GM13977 (cell line): Measurements from ENCODE around the gene PLEKHH3.

Source experiments
- DNase-seq: peaks from one replicate; pipeline ENCODE4 v3.0.0; 2012; ENCODE audit warnings: low spot score
- in situ Hi-C: fragments of 300-500 bp; cut with MboI; formaldehyde crosslinking; loops from one replicate; pipeline ENCODE4 v1.12.0; 2022; ENCODE audit warnings: low sequenced_read_pairs, low pct_unique_long_range_greater_than_20kb, mixed read lengths, inconsistent platforms; ENCODE audit not compliant: unreplicated experiment
- TF ChIP-seq, protein P1 (sequence below): IDR thresholded peaks from 2 replicates; pipeline ENCODE4 v1.5.1; 2012; ENCODE audit warnings: mild to moderate bottlenecking, control low read depth; ENCODE audit not compliant: insufficient read depth; ENCODE audit errors: extremely low read depth, missing control alignments

Gene PLEKHH3

DNA sequence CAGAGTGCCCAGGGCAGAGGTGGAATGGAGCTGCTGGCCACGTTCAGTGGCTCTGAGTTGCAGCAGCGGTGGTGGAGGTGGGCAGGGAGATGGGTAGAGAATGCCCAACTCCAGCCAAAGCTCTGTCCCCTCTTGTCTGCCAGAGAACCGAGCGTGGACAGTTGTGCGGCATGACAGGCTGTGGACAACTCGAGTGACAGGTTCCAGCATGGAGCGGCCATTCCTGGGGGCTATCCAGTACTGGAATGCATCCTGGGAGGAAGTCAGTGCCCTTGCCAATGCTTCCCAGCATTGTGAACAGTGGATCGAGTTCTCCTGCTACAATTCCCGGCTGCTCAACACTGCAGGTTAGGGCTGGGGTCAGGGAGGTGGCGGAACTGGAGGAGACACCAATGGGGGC lies 13.8 kb upstream of the PLEKHH3 start:
- in situ Hi-C loops = no loop called here
- TF ChIP-seq, protein P1, sequence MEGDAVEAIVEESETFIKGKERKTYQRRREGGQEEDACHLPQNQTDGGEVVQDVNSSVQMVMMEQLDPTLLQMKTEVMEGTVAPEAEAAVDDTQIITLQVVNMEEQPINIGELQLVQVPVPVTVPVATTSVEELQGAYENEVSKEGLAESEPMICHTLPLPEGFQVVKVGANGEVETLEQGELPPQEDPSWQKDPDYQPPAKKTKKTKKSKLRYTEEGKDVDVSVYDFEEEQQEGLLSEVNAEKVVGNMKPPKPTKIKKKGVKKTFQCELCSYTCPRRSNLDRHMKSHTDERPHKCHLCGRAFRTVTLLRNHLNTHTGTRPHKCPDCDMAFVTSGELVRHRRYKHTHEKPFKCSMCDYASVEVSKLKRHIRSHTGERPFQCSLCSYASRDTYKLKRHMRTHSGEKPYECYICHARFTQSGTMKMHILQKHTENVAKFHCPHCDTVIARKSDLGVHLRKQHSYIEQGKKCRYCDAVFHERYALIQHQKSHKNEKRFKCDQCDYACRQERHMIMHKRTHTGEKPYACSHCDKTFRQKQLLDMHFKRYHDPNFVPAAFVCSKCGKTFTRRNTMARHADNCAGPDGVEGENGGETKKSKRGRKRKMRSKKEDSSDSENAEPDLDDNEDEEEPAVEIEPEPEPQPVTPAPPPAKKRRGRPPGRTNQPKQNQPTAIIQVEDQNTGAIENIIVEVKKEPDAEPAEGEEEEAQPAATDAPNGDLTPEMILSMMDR = no peak
- DNase-seq = no peak

GRCh38 chr17:42687707-42688320 lies 11.0 kb upstream of the PLEKHH3 start:
- in situ Hi-C loops = loop anchor here (10.0 kb wide), 1 partner anchor 113 kb away; the partner anchor contains the start of gene PSMC3IP

DNA sequence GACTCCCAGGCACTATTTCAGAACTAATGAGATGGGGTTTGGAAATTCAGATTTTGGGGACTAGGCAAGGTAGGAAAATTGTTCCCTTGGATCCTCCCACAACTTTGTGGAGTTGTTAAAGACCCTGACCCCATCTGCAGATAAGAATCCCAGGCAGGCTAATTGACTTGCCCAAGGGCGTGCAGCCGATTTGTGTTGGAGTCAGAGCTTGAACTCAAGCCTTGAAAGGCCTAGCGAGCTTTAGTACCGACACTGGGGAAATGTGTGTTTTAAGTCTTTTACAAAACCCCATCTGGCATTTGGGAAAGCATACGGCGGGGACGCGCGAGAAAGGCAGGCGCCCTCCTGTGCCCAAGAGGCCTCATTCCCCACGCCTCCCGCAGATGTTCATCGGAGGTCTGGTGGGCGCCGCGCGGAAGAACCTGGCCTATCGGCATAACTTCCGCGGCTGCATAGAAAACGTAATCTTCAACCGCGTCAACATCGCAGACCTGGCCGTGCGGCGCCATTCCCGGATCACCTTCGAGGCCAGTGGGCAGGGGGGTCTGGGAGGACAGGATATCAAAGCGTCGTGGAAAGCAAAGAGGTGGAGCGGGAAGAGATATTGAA lies 9.8 kb upstream of the PLEKHH3 start:
- DNase-seq = no peak
- TF ChIP-seq, protein P1 = no peak
- in situ Hi-C loops = loop anchor here (10.0 kb wide), 1 partner anchor 112 kb away; the partner anchor contains the start of gene PSMC3IP

More at GRCh38 chr17:42687707-42688320, 11.0 kb upstream of the PLEKHH3 start:
- DNase-seq = no peak
- TF ChIP-seq, protein P1 = no peak

- in situ Hi-C loops = loop anchor here (10.0 kb wide), 1 partner anchor 111 kb away; the partner anchor contains the start of gene PSMC3IP
- TF ChIP-seq, protein P1 = no peak
- DNase-seq = no peak
Measured at GRCh38 chr17:42685831-42686230, 9.0 kb upstream of the PLEKHH3 start.

GRCh38 chr17:42684929-42685556 lies 8.2 kb upstream of the PLEKHH3 start:
- in situ Hi-C loops = loop anchor here (10.0 kb wide), 1 partner anchor 110 kb away; the partner anchor contains the start of gene PSMC3IP
- TF ChIP-seq, protein P1 = no peak
- no peak for DNase-seq

DNA sequence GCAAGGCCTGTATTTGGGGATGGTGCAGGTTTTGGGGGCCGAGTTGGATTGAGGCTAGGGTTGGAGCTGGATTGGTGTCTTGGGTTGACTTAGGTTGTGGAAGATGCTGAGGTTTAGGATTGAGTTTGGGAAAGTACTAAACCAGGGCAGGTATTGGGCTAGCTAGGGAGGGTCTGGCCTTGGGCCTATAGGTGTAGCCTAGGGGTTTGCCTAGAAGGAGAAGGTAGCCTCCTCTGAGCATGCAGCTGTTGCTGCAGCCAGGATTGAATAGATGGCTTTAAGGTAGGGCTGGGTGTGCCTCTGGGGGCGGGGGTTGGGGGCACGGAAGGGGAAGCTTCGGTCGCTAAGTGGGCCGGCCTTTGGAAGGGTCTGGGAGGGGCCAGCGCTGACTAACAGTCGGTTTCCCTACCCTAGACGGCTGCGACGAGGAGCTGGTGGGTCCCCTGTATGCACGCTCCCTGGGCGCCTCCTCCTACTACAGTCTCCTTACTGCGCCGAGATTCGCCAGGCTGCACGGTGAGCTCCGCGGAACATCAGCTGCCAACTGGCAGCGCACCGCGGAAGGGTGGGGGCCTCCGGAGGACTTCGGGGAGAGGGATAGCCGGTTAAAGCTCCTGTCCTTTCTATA lies 6.7 kb upstream of the PLEKHH3 start:
- TF ChIP-seq, protein P1 = no peak
- in situ Hi-C loops = loop anchor here (10.0 kb wide), 1 partner anchor 109 kb away; the partner anchor contains the start of gene PSMC3IP
- peak; percentile 79 for DNase-seq
